ENCODE data around the gene CYP26B1.

DNA sequence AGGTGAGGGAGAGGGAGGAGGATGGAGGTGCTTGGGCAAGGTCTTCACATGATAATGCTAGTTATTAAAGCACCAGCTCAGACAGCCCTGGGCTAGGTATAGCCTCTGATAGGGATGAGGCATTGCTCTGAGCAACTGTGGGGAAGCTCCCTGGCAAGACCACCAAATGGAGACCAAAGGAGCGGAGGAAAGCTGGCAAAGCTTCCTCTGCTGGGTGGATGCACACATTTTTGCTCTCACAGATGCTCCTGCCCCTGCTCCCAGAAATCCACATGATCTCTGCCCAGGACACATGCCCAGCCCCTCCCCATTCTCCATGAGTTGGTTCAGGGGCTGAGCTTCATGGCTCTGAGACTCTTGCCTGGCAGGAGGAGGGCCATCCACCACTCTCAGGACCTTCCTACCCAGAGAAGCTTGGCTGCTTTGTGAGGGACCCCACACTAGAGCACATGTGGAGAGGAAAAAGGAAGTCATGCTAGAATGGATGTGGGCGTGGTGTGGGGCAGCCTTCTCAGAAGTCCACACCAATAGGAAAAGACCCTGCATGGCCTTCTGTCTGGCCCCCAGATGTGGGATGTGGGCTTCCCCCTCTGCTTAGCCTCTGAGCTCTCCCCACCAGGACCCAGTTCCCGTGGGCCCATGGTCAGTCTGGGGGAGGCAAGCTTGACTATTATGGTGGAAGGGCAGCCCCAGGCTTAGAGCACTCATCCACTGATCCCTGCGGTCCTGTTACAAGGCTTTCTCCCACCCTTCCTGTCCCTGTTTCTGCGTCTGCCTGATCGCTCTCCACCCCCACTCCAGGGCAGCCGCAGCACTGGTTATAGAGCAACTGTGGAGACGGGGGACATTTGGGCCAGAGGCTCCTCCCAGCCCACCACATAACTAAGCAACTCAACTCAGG, 10.5 kb upstream of the CYP26B1 start:
- TF ChIP-seq, protein P1, sequence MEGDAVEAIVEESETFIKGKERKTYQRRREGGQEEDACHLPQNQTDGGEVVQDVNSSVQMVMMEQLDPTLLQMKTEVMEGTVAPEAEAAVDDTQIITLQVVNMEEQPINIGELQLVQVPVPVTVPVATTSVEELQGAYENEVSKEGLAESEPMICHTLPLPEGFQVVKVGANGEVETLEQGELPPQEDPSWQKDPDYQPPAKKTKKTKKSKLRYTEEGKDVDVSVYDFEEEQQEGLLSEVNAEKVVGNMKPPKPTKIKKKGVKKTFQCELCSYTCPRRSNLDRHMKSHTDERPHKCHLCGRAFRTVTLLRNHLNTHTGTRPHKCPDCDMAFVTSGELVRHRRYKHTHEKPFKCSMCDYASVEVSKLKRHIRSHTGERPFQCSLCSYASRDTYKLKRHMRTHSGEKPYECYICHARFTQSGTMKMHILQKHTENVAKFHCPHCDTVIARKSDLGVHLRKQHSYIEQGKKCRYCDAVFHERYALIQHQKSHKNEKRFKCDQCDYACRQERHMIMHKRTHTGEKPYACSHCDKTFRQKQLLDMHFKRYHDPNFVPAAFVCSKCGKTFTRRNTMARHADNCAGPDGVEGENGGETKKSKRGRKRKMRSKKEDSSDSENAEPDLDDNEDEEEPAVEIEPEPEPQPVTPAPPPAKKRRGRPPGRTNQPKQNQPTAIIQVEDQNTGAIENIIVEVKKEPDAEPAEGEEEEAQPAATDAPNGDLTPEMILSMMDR (optimal IDR thresholded peaks at IDR 0.05 in 1 of 3, IDR thresholded peaks at IDR 0.05 in 1 of 3, conservative IDR thresholded peaks at IDR 0.05 in 1 of 3; ENCODE audit: extremely low read depth in 1 of 3, insufficient read depth in 2 of 3, low read length in 3 of 3): no peak
- TF ChIP-seq EZH2 (IDR thresholded peaks at IDR 0.05; ENCODE audit: low read length): no peak

Measured in keratinocyte (primary cell).